ENCODE results near the gene METTL16. TPM values are rescaled to one million over a fixed set of nuclear protein-coding genes. Genes with fewer than 3 reads are reported as not detected.

METTL16 gene
- total and polyA plus RNA-seq, 2 of the 8 experiments (the other 6 are each of a cell fraction or from before 2014, with no cell fraction given): 22.8 to 59.4 TPM

DNA sequence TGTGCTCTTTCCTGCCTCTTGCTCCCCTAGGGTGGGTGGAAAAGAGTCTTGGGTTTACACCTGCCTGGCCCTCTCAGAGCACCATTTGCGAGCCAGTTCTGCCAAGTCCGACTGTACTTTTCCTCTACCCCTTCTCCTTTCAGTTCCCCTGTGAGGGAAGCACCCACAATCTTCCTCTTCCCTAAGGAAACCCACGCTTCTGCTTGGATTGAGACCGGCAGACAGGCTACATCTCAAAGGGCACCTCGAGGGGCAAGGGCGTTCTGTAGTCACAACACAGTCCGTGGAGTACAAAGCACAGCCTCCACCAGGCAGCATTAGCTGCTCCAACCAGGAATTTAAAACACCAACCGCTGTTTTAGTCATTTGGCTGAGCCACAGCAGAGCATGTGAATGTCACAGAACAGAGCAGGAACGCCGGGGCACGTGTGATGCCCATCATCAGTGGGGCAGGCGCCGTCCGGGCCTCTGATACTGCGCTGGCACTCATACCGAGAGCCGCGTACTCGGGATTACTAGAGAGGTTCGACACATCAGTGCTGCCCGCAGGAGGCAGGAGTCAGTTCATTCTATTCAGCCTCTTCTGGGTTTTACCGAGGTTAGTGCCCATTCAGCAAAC is 97.1 kb downstream of the METTL16 start:
- H3K79me2 ChIP-seq (ENCODE audit: control insufficient read depth in 1 of 2, insufficient read depth in 2 of 2, low read length in 2 of 2): no peaks in the 10 kb centered on the region
- no peaks in the 10 kb centered on the region for H3K4me1 ChIP-seq (replicated peaks in 1 of 4; ENCODE audit: control insufficient read depth in 3 of 4, insufficient read depth in 4 of 4, low read length in 3 of 4)
- ChIA-PET POLR2A (ENCODE audit: partially characterized antibody) (interaction anchor here (1.2 to 2.2 kb wide), 2 partner anchors 12 to 13 kb away, joined by 4 to 7 read pairs; no protein-coding TSS in a partner anchor), CTCF (ENCODE audit: partially characterized antibody) (interaction anchor here (1.0 to 8.8 kb wide), 6 partner anchors 12 to 45 kb away, joined by 3 to 216 read pairs (median 17); partner anchors contain the start of gene MNT)
- no peak overlapping the region for H3K23ac ChIP-seq (ENCODE audit: insufficient read length)
- H3K9ac ChIP-seq (replicated peaks in 1 of 4; ENCODE audit: extremely low read depth in 1 of 4, low read depth in 3 of 4, low read length in 3 of 4): no peak overlapping the region
- H3K56ac ChIP-seq (replicated peaks; ENCODE audit: insufficient read length, low read depth, low read length): no peak overlapping the region
- H2BK12ac ChIP-seq (ENCODE audit: low read depth, low read length): no peak overlapping the region
- H2BK15ac ChIP-seq (ENCODE audit: low read length): no peak overlapping the region
- H3K27ac ChIP-seq (ENCODE audit: low read depth, low read length): no peak overlapping the region
- WGBS, 2 experiments (ENCODE audit: extremely low coverage in 1 of 2, insufficient coverage in 1 of 2, insufficient read length in 1 of 2, insufficient replicate concordance in 2 of 2, low coverage in 1 of 2, low lambda C conversion rate in 2 of 2, missing lambda C conversion rate in 1 of 2): 96% methylated on average over 22 of the region's 22 CpGs; no CpG with 5 or more reads in 1 of the 2 experiments
- no peak overlapping the region for H2BK120ac ChIP-seq (replicated peaks; ENCODE audit: low read depth, low read length)
- no peak overlapping the region; the same call in 1 of the 2 replicates for H2AK5ac ChIP-seq (ENCODE audit: low read depth, low read length)
- FAIRE-seq (no peak), DNase-seq (ENCODE audit: low read depth in 1 of 2, low spot score in 2 of 2) (no peak)
- no peak overlapping the region for H2BK5ac ChIP-seq (ENCODE audit: low read depth, low read length)
- no peak overlapping the region for H3K4me3 ChIP-seq (ENCODE audit: extremely low read depth in 1 of 4, insufficient read depth in 2 of 4, low read depth in 3 of 4, low read length in 4 of 4)
- H4K8ac ChIP-seq (ENCODE audit: extremely low read depth, insufficient read depth, low read length): no peak overlapping the region
- H4K91ac ChIP-seq (replicated peaks; ENCODE audit: insufficient read length, low read length): no peak overlapping the region
- no peak overlapping the region for H3K4ac ChIP-seq (replicated peaks; ENCODE audit: insufficient read length, low read depth, low read length)
- no peak overlapping the region for H4K5ac ChIP-seq (ENCODE audit: insufficient read length, low read depth, low read length)
- H3K18ac ChIP-seq (ENCODE audit: extremely low read depth, low read length): no peak overlapping the region
- H3K27me3 ChIP-seq (replicated peaks in 1 of 4; ENCODE audit: control insufficient read depth in 3 of 4, extremely low read depth in 1 of 4, insufficient read depth in 3 of 4, low read length in 3 of 4): no peaks in the 10 kb centered on the region
- no peak overlapping the region for H3K4me2 ChIP-seq (ENCODE audit: insufficient read depth in 1 of 2, low read depth in 2 of 2, low read length in 2 of 2)
- H3K36me3 ChIP-seq (ENCODE audit: control insufficient read depth in 2 of 4, insufficient read depth in 4 of 4, low read length in 3 of 4): peaks cover 4 to 23% (median 13%) of the 10 kb centered on the region in 4 experiments; a peak in 5 of 8 replicates
- H2BK20ac ChIP-seq (ENCODE audit: low read length): no peak overlapping the region
- no peak overlapping the region for H3K14ac ChIP-seq (ENCODE audit: insufficient read length)
- H3K79me1 ChIP-seq (ENCODE audit: low read depth, low read length): 0 out of 2 replicates have a peak, but pooled peaks cover 3% of the 10 kb centered on the region
- no peak overlapping the region for H2AFZ ChIP-seq (ENCODE audit: low read length)
- H3K9me3 ChIP-seq (ENCODE audit: insufficient read depth in 2 of 2, low read depth in 1 of 2, low read length in 1 of 2): no peaks in the 10 kb centered on the region
- H4K20me1 ChIP-seq (replicated peaks in 1 of 2; ENCODE audit: control insufficient read depth in 1 of 2, insufficient read depth in 2 of 2, low read length in 2 of 2): peaks cover 5% of the 10 kb centered on the region in 2 experiments
- 0 out of 2 replicates have a peak, but pooled peaks cover 3% of the 10 kb centered on the region for H3K23me2 ChIP-seq (ENCODE audit: low read depth, low read length)
- TF ChIP-seq CTBP2 (IDR thresholded peaks at IDR 0.05; ENCODE audit: borderline replicate concordance, insufficient read depth, insufficient read length, low read length): no peak
- no peak for TF ChIP-seq SP4 (IDR thresholded peaks at IDR 0.05; ENCODE audit: low read length)
- TF ChIP-seq YY1 (IDR thresholded peaks at IDR 0.05; ENCODE audit: low read depth, low read length): no peak
- no peak for TF ChIP-seq BRCA1 (IDR thresholded peaks at IDR 0.05; ENCODE audit: low read depth, low read length)
- no peak for TF ChIP-seq CBX8 (IDR thresholded peaks at IDR 0.05; ENCODE audit: borderline replicate concordance, low read depth, low read length)
- no peak for TF ChIP-seq ZNF274 (IDR thresholded peaks at IDR 0.05; ENCODE audit: borderline replicate concordance, extremely low read depth, low read length)
- no peak for TF ChIP-seq TAF7 (optimal IDR thresholded peaks at IDR 0.05; ENCODE audit: borderline replicate concordance, low read depth, low read length)
- TF ChIP-seq TCF12 (IDR thresholded peaks at IDR 0.05; ENCODE audit: low read depth, low read length): no peak
- no peak for TF ChIP-seq RBBP5 (IDR thresholded peaks at IDR 0.05; ENCODE audit: borderline replicate concordance, low read depth, low read length)
- TF ChIP-seq POLR2AphosphoS5 (IDR thresholded peaks at IDR 0.05; ENCODE audit: low read depth, low read length): no peak; the same call in 1 of the 2 replicates
- TF ChIP-seq RAD21 (IDR thresholded peaks at IDR 0.05 in 1 of 2, conservative IDR thresholded peaks at IDR 0.05 in 1 of 2; ENCODE audit: low read depth in 2 of 2, low read length in 2 of 2): no peak
- TF ChIP-seq, protein P1, sequence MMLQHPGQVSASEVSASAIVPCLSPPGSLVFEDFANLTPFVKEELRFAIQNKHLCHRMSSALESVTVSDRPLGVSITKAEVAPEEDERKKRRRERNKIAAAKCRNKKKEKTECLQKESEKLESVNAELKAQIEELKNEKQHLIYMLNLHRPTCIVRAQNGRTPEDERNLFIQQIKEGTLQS (IDR thresholded peaks at IDR 0.05; ENCODE audit: insufficient read depth, low read depth, low read length): no peak
